SK-N-MC (cell line): ENCODE measurements around the gene HOXA5.

Source experiments
- EZH2 ChIP-seq: fragments of 200-600 bp; sonication (generic); IDR thresholded peaks from one replicate; pipeline ENCODE4 v1.6.1; 2017; ENCODE audit warnings: antibody characterized with exemption
- FOXP2 ChIP-seq: optimal IDR thresholded peaks from 2 replicates; pipeline ENCODE3; 2011; ENCODE audit warnings: mild to moderate bottlenecking, moderate library complexity; ENCODE audit not compliant: insufficient read depth; ENCODE audit errors: extremely low read length, control extremely low read depth
- POLR2AphosphoS5 ChIP-seq: IDR thresholded peaks from 2 replicates; pipeline ENCODE4 v1.6.1; 2012; ENCODE audit warnings: mild to moderate bottlenecking, low read depth, low read length, borderline replicate concordance

DNA sequence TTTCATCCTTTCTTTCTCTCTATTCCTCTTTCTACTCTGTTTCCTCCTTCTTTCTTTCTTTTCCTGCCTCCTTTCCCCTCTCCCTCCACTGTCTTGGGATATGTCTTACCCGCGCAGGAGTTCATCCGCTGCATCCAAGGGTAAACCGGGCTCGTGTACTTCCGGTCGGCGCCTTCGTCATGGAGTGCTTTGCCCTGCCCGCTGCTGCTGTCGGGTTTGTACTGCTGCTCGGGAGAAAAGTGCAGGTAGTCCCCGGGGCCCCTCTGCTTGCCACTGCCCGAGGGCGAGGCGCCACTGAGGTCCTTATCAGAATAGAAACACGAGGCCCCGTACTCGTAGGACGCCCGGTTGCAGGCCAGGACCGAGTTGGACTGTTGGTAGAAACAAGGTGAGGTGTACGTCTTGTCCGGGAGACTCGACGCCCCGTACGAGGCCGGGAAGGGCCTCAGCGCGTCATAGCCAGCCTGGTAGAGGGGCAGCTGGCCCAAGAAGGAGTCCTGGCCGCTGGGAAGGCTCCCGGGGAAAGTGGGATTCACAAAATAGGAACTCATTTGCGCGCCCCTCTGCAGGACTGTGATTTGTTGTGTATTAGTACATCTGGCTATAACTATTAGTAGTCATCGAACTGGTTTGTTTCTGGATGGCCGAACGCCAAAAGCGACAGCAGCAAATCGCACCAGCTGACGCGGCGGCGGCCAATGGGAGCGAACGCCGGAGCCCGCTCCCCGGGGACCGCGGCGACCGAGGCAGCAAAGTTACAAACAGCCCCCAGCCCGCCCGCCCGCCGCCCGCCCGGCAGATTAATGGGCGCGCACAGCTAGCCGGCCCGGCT lies 3.9 kb upstream of the HOXA5 start, which contains the start of gene HOXA6:
- no peak for TF ChIP-seq POLR2AphosphoS5
- TF ChIP-seq EZH2 = no peak
- no peak for TF ChIP-seq FOXP2
